A549 (cell line): Measurements from ENCODE around the gene GDA. TPM values are rescaled to one million over a fixed set of nuclear protein-coding genes. Genes with fewer than 3 reads are reported as not detected.

ENCODE experiments used
- ATAC-seq, 2 experiments: fragments of 200-7000 bp in 1 of 2; fragments of >200 bp in 1 of 2; cut with Nextera tagmentation in 1 of 2; cut with Tn5 transposase in 1 of 2; 3 replicates each; pipeline versions ENCODE4 v1.8.0 to v1.9.1; 2018 to 2020; ENCODE audit warnings: mild to moderate bottlenecking in 1 of 2, moderate library complexity in 1 of 2
- CTCF ChIA-PET: fragments of 300-600 bp; sonication (Branson Sonifier 250); formaldehyde crosslinking; extraction: SDS; loops from one replicate; lab custom pipeline; 2021; ENCODE audit warnings: antibody characterized with exemption, inconsistent platforms; lab: Yijun Ruan, JAX
- POLR2A ChIA-PET: fragments of 350-600 bp; formaldehyde crosslinking; extraction: SDS; loops from one replicate; lab custom pipeline; 2021; ENCODE audit warnings: antibody characterized with exemption, inconsistent platforms; lab: Yijun Ruan, JAX
- DNase-seq, 2 experiments: peaks; one replicate each; pipeline versions ENCODE4 v3.0.0 to v3.0.0-alpha.2; 2011 to 2016; ENCODE audit warnings: low read depth in 1 of 2, low spot score in 1 of 2
- FAIRE-seq: peaks from 2 replicates; lab custom pipeline; 2011; peaks lifted over from hg19 to GRCh38; lab: Jason Lieb, UNC
- H3K27ac ChIP-seq, 2 experiments: fragments of >200 bp; sonication (Bioruptor Twin); formaldehyde crosslinking; 3 replicates each; pipeline ENCODE4 v1.5.1; 2016 to 2017
- H3K4me1 ChIP-seq: fragments of >200 bp; sonication (Bioruptor Twin); formaldehyde crosslinking; 3 replicates; pipeline ENCODE4 v1.6.1; 2016
- H3K4me2 ChIP-seq: fragments of >200 bp; sonication (Bioruptor Twin); formaldehyde crosslinking; 3 replicates; pipeline ENCODE4 v1.6.1; 2016
- H3K4me3 ChIP-seq: fragments of >200 bp; sonication (Bioruptor Twin); formaldehyde crosslinking; 3 replicates; pipeline ENCODE4 v1.5.1; 2016
- H3K9me3 ChIP-seq: fragments of >200 bp; sonication (Bioruptor Twin); formaldehyde crosslinking; 3 replicates; pipeline ENCODE4 v1.6.1; 2016
- BCL3 ChIP-seq: fragments of >200 bp; sonication (Bioruptor Twin); formaldehyde crosslinking; IDR thresholded peaks from 3 replicates; pipeline ENCODE4 v1.6.1; 2016
- CEBPB ChIP-seq, 2 experiments: fragments of >200 bp in 1 of 2; sonication (Bioruptor Twin) in 1 of 2; formaldehyde crosslinking in 1 of 2; IDR thresholded peaks; 2 replicates each; pipeline ENCODE4 v1.6.1; 2012 to 2016
- ESRRA ChIP-seq: fragments of 150-350 bp; IDR thresholded peaks from 2 replicates; pipeline ENCODE4 v1.6.1; 2014; ENCODE audit warnings: mild to moderate bottlenecking, low read length, borderline replicate concordance
- FOSB ChIP-seq: fragments of 250-450 bp; sonication (Bioruptor Pico); IDR thresholded peaks from 2 replicates; pipeline ENCODE4 v1.5.0; 2020; ENCODE audit warnings: mild to moderate bottlenecking, moderate library complexity
- FOSL2 ChIP-seq, 2 experiments: fragments of 450-650 bp in 1 of 2; fragments of >200 bp in 1 of 2; sonication (Bioruptor Twin) in 1 of 2; formaldehyde crosslinking; IDR thresholded peaks; 2 replicates each; pipeline versions ENCODE4 v1.5.0 to v1.6.1; 2016 to 2020; ENCODE audit warnings: mild to moderate bottlenecking in 1 of 2, moderate library complexity in 1 of 2
- HDAC2 ChIP-seq: fragments of 200-600 bp; sonication (generic); IDR thresholded peaks from 2 replicates; pipeline ENCODE4 v1.6.1; 2016
- HES2 ChIP-seq: fragments of >200 bp; sonication (Bioruptor Twin); formaldehyde crosslinking; IDR thresholded peaks from 2 replicates; pipeline ENCODE4 v1.6.1; 2016
- JUN ChIP-seq, 2 experiments: fragments of >200 bp; sonication (Bioruptor Twin); formaldehyde crosslinking; IDR thresholded peaks; 2 replicates in 1 of 2; 3 replicates in 1 of 2; pipeline ENCODE4 v1.6.1; 2016 to 2017
- MAFK ChIP-seq: fragments of 450-650 bp; IDR thresholded peaks from 2 replicates; pipeline ENCODE4 v1.6.1; 2014; ENCODE audit not compliant: partially characterized antibody
- NR3C1 ChIP-seq: fragments of >200 bp; sonication (Bioruptor Twin); formaldehyde crosslinking; IDR thresholded peaks from 3 replicates; pipeline ENCODE4 v1.6.1; 2017
- PBX3 ChIP-seq: IDR thresholded peaks from 2 replicates; pipeline ENCODE4 v1.6.1; 2012
- PHF8 ChIP-seq: fragments of 200-600 bp; sonication (generic); IDR thresholded peaks from 2 replicates; pipeline ENCODE4 v1.6.1; 2016; ENCODE audit warnings: low read depth, mild to moderate bottlenecking, antibody characterized with exemption, moderate library complexity, borderline replicate concordance
- POLR2A ChIP-seq: IDR thresholded peaks from 2 replicates; pipeline ENCODE4 v1.6.1; 2012; ENCODE audit warnings: mild to moderate bottlenecking, low read length
- POLR2AphosphoS2 ChIP-seq: conservative IDR thresholded peaks from 2 replicates; pipeline ENCODE4 v1.6.1; 2012; ENCODE audit warnings: low read length, improper control_type of control experiment, inconsistent platforms
- RAD21 ChIP-seq, 2 experiments: fragments of >200 bp in 1 of 2; sonication (Bioruptor Twin) in 1 of 2; formaldehyde crosslinking in 1 of 2; IDR thresholded peaks in 1 of 2; conservative IDR thresholded peaks in 1 of 2; 2 replicates in 1 of 2; 3 replicates in 1 of 2; pipeline ENCODE4 v1.6.1; 2012 to 2018; ENCODE audit warnings: inconsistent platforms in 1 of 2
- REST ChIP-seq: fragments of 200-600 bp; sonication (generic); IDR thresholded peaks from 2 replicates; pipeline ENCODE4 v1.6.1; 2016; ENCODE audit warnings: antibody characterized with exemption, mild to moderate bottlenecking, moderate library complexity
- RFX5 ChIP-seq: fragments of 450-650 bp; IDR thresholded peaks from 2 replicates; pipeline ENCODE4 v1.7.1; 2014; ENCODE audit warnings: antibody characterized with exemption, mild to moderate bottlenecking, moderate library complexity
- SMC3 ChIP-seq: fragments of >200 bp; sonication (Bioruptor Twin); formaldehyde crosslinking; IDR thresholded peaks from 3 replicates; pipeline ENCODE4 v1.6.1; 2018; ENCODE audit warnings: inconsistent platforms
- SREBF2 ChIP-seq: fragments of 450-650 bp; IDR thresholded peaks from 2 replicates; pipeline ENCODE4 v1.6.1; 2014; ENCODE audit warnings: mild to moderate bottlenecking, moderate library complexity
- ZC3H11A ChIP-seq: fragments of 450-650 bp; IDR thresholded peaks from 2 replicates; pipeline ENCODE4 v1.6.1; 2014; ENCODE audit warnings: antibody characterized with exemption, mild to moderate bottlenecking
- ZNF302 ChIP-seq: fragments of 250-450 bp; sonication (Bioruptor Pico); IDR thresholded peaks from 2 replicates; pipeline ENCODE4 v1.9.0; 2021; ENCODE audit warnings: inconsistent platforms, mild to moderate bottlenecking, moderate library complexity
- WGBS: methylation state at CpG from one replicate; pipeline ENCODE4 v1.1.6; 2017; ENCODE audit errors: missing lambda C conversion rate; 5-methylcytosine and 5-hydroxymethylcytosine counted together
- polyA plus RNA-seq, 4 experiments: library from polyadenylated mRNA; depleted of rRNA in 3 of 4; stranded (reverse); fragments of >200 nt; fragmentation: RNase III in 1 of 4; extraction: RNeasy Plus Mini Kit Qiagen cat#74134 plus additional on column Dnase treatment in 1 of 4; gene quantifications; 2 replicates in 3 of 4; 3 replicates in 1 of 4; pipeline ENCODE4 v1.2.3, GENCODE V29; 2011 to 2017

GDA gene
- polyA plus RNA-seq, 2 of the 4 experiments (the other 2 are of a cell fraction) = 0.23 to 1.2 TPM

- H3K9me3 ChIP-seq = no peaks in the 10 kb centered on the region
- ATAC-seq (no peak), DNase-seq (no peak), FAIRE-seq (no peak)
- CTCF ChIA-PET = interaction anchor here (0.6 to 1.6 kb wide), 3 partner anchors 106 to 1365 kb away, joined by 3 to 5 read pairs (median 4); no protein-coding TSS in a partner anchor
- TF ChIP-seq BCL3 = no peak
- no peak for TF ChIP-seq SMC3
- TF ChIP-seq MAFK = no peak
- no peak for TF ChIP-seq FOSL2 (IDR thresholded peaks at IDR 0.05)
- no peak for TF ChIP-seq FOSL2 (CRISPR knock-in tag; IDR thresholded peaks at IDR 0.05)
- no peak for TF ChIP-seq PHF8
- TF ChIP-seq, all 56 proteins: peak for 0
- Histone ChIP-seq H3K27ac (no peak overlapping the region), H3K4me2 (no peak overlapping the region), H3K4me3 (no peak overlapping the region), H3K4me1 (peaks cover 8% of the 10 kb centered on the region; the same call in 1 of the 3 replicates)
- POLR2A ChIA-PET = no interaction called here
- WGBS = 77% methylated on average over 3 of the region's 3 CpGs
These were observed 4.3 kb upstream of the GDA start for GRCh38 chr9:72144756-72145492.

GRCh38 chr9:72145733-72146505 is 3.3 kb upstream of the GDA start:
- H3K4me1 ChIP-seq = peaks cover 6% of the 10 kb centered on the region; the same call in 1 of the 3 replicates
- DNase-seq (no peak), ATAC-seq (no peak), FAIRE-seq (no peak)
- H3K4me3 ChIP-seq = no peak overlapping the region
- CTCF ChIA-PET = interaction anchor here (1.1 to 1.6 kb wide), 2 partner anchors 107 to 676 kb away, joined by 4 to 5 read pairs; no protein-coding TSS in a partner anchor
- POLR2A ChIA-PET = no interaction called here
- H3K27ac ChIP-seq = no peak overlapping the region
- TF ChIP-seq MAFK = no peak
- no peak overlapping the region for H3K4me2 ChIP-seq
- WGBS = 80% methylated on average over 2 of the region's 2 CpGs
- no peaks in the 10 kb centered on the region for H3K9me3 ChIP-seq

GRCh38 chr9:72147676-72148075 is 1.6 kb upstream of the GDA start:
- Histone ChIP-seq H3K27ac (no peak overlapping the region), H3K4me1 (peaks cover 6% of the 10 kb centered on the region; the same call in 1 of the 3 replicates), H3K4me2 (no peak overlapping the region), H3K4me3 (no peak overlapping the region), H3K9me3 (no peaks in the 10 kb centered on the region)
- POLR2A ChIA-PET = no interaction called here
- no peak for FAIRE-seq
- DNase-seq = no peak
- CTCF ChIA-PET = interaction anchor here (0.7 to 1.4 kb wide), 3 partner anchors 13 to 109 kb away, joined by 3 read pairs; no protein-coding TSS in a partner anchor
- ATAC-seq = no peak
- 58% methylated on average over 5 of the region's 5 CpGs for WGBS
- TF ChIP-seq REST (no peak), HDAC2 (no peak), RAD21 (conservative IDR thresholded peaks at IDR 0.05 in 1 of 2, IDR thresholded peaks at IDR 0.05 in 1 of 2) (no peak), JUN (IDR thresholded peaks at IDR 0.05) (no peak), RFX5 (no peak), SREBF2 (no peak), HES2 (no peak), NR3C1 (no peak), POLR2A (no peak), POLR2AphosphoS2 (no peak), ESRRA (no peak), ZC3H11A (no peak), MAFK (no peak), CEBPB (IDR thresholded peaks at IDR 0.05) (no peak), FOSB (CRISPR knock-in tag) (no peak), ZNF302 (no peak), PBX3 (no peak)
